Trophoblast cell (in vitro differentiated cells and primary cell): ENCODE data around the gene CACNA1C.

ENCODE experiments used
- DNase-seq, 2 donors: peaks; one replicate each; pipeline ENCODE4 v3.0.0-alpha.2; 2016
- H2AFZ ChIP-seq: 2 replicates; pipeline ENCODE4 v1.6.1; 2013; ENCODE audit warnings: low read length, moderate library complexity, mild to moderate bottlenecking; ENCODE audit not compliant: insufficient read depth, poor library complexity
- H2AK5ac ChIP-seq: 2 replicates; pipeline ENCODE4 v1.6.1; 2013; ENCODE audit warnings: mild to moderate bottlenecking, low read length
- H2BK120ac ChIP-seq: 2 replicates; pipeline ENCODE4 v1.6.1; 2013; ENCODE audit warnings: low read length, mild to moderate bottlenecking, moderate library complexity; ENCODE audit not compliant: insufficient read depth, poor library complexity
- H2BK12ac ChIP-seq: 2 replicates; pipeline ENCODE4 v1.6.1; 2013; ENCODE audit warnings: mild to moderate bottlenecking, low read length, moderate library complexity
- H2BK5ac ChIP-seq: 2 replicates; pipeline ENCODE4 v1.6.1; 2013; ENCODE audit warnings: low read length, low read depth, moderate library complexity, mild to moderate bottlenecking; ENCODE audit not compliant: poor library complexity
- H3K14ac ChIP-seq: 2 replicates; pipeline ENCODE4 v1.6.1; 2013; ENCODE audit warnings: mild to moderate bottlenecking, low read length
- H3K18ac ChIP-seq: 2 replicates; pipeline ENCODE4 v1.6.1; 2013; ENCODE audit warnings: mild to moderate bottlenecking, low read length
- H3K23ac ChIP-seq: 2 replicates; pipeline ENCODE4 v1.6.1; 2013; ENCODE audit warnings: low read length
- H3K27ac ChIP-seq: 2 replicates; pipeline ENCODE4 v1.5.1; 2013; ENCODE audit warnings: low read depth, mild to moderate bottlenecking, inconsistent platforms, low read length, moderate library complexity
- H3K27me3 ChIP-seq: 2 replicates; pipeline ENCODE4 v1.6.1; 2013; ENCODE audit warnings: inconsistent platforms, mild to moderate bottlenecking, low read length, moderate library complexity; ENCODE audit not compliant: insufficient read depth
- H3K36me3 ChIP-seq, 2 experiments: 1 replicate in 1 of 2; 2 replicates in 1 of 2; pipeline ENCODE4 v1.6.1; 2013; ENCODE audit warnings: low read length in 2 of 2, mild to moderate bottlenecking in 2 of 2, moderate library complexity in 1 of 2; ENCODE audit not compliant: insufficient read depth in 2 of 2, control insufficient read depth in 1 of 2
- H3K4ac ChIP-seq: 2 replicates; pipeline ENCODE4 v1.6.1; 2013; ENCODE audit warnings: low read depth, mild to moderate bottlenecking, low read length, moderate library complexity
- H3K4me1 ChIP-seq, 2 experiments: 1 replicate in 1 of 2; 2 replicates in 1 of 2; pipeline ENCODE4 v1.6.1; 2013; ENCODE audit warnings: low read length in 2 of 2, mild to moderate bottlenecking in 2 of 2, moderate library complexity in 1 of 2; ENCODE audit not compliant: insufficient read depth in 2 of 2, control insufficient read depth in 1 of 2
- H3K4me2 ChIP-seq: 2 replicates; pipeline ENCODE4 v1.6.1; 2013; ENCODE audit warnings: inconsistent platforms, mild to moderate bottlenecking, low read length, moderate library complexity
- H3K4me3 ChIP-seq: 2 replicates; pipeline ENCODE4 v1.5.1; 2013; ENCODE audit warnings: mild to moderate bottlenecking, low read depth, low read length, inconsistent platforms
- H3K79me1 ChIP-seq: one replicate; pipeline ENCODE4 v1.6.1; 2013; ENCODE audit warnings: low read length
- H3K79me2 ChIP-seq: 2 replicates; pipeline ENCODE4 v1.6.1; 2013; ENCODE audit warnings: low read length, mild to moderate bottlenecking; ENCODE audit not compliant: control insufficient read depth, insufficient read depth, poor library complexity
- H3K9ac ChIP-seq: 2 replicates; pipeline ENCODE4 v1.6.1; 2013; ENCODE audit warnings: mild to moderate bottlenecking, low read length
- H3K9me3 ChIP-seq: 2 replicates; pipeline ENCODE4 v1.6.1; 2013; ENCODE audit warnings: low read depth, mild to moderate bottlenecking, control low read depth, inconsistent platforms, low read length; ENCODE audit not compliant: insufficient read depth
- H4K12ac ChIP-seq: 2 replicates; pipeline ENCODE4 v1.6.1; 2013; ENCODE audit warnings: low read depth, mild to moderate bottlenecking, low read length, moderate library complexity
- H4K8ac ChIP-seq: 2 replicates; pipeline ENCODE4 v1.6.1; 2013; ENCODE audit warnings: low read depth, mild to moderate bottlenecking, low read length, moderate library complexity
- H4K91ac ChIP-seq: one replicate; pipeline ENCODE4 v1.6.1; 2013; ENCODE audit warnings: low read depth, mild to moderate bottlenecking, low read length, moderate library complexity
- WGBS: extraction: QIAGEN DNeasy Blood & Tissue Kit; methylation state at CpG from one replicate; pipeline ENCODE4 v1.1.7; 2013; ENCODE audit warnings: missing lambda C conversion rate; ENCODE audit not compliant: insufficient read length, insufficient coverage; ENCODE audit errors: extremely low coverage; 5-methylcytosine and 5-hydroxymethylcytosine counted together

CACNA1C gene

DNA sequence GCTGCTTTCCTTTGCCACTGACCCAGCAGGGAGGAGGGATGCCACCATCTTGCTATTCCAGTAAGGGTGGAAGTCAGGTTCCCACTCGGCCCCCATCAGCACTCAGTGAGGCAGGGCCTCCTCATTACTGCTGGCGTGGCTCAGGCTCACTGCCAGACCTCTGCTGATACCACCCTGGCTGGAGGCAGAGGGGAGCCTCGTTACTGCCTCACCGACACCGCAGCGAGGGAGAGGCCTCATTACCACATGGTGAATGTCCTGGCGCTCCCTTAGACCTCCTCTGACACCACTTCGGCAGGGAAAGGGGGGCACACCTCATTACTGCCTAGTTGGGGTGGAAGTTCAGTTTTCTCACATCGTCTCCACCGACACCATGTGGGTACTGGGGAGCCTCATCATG lies 354.1 kb downstream of the CACNA1C start:
- no peak overlapping the region for H2AFZ ChIP-seq
- H3K4me3 ChIP-seq = no peak overlapping the region
- H3K4me1 ChIP-seq = peaks cover 5 to 11% of the 10 kb centered on the region in 2 experiments
- H4K12ac ChIP-seq = no peak overlapping the region
- H2BK120ac ChIP-seq = no peak overlapping the region
- WGBS = no CpG with 5 or more reads among the region's 10 CpGs
- no peaks in the 10 kb centered on the region for H3K27me3 ChIP-seq
- H3K79me1 ChIP-seq = no peaks in the 10 kb centered on the region
- no peak overlapping the region for H2AK5ac ChIP-seq
- no peak overlapping the region for H3K4ac ChIP-seq
- no peak overlapping the region for H2BK5ac ChIP-seq
- H3K18ac ChIP-seq = no peak overlapping the region
- H3K9ac ChIP-seq = no peak overlapping the region
- H2BK12ac ChIP-seq = no peak overlapping the region
- no peaks in the 10 kb centered on the region for H3K79me2 ChIP-seq
- no peak for DNase-seq
- H4K8ac ChIP-seq = no peak overlapping the region
- no peaks in the 10 kb centered on the region for H3K9me3 ChIP-seq
- no peak overlapping the region for H4K91ac ChIP-seq
- no peak overlapping the region for H3K4me2 ChIP-seq
- H3K27ac ChIP-seq = no peak overlapping the region
- H3K36me3 ChIP-seq = no peaks in the 10 kb centered on the region
- H3K14ac ChIP-seq = no peak overlapping the region
- H3K23ac ChIP-seq = no peak overlapping the region

DNA sequence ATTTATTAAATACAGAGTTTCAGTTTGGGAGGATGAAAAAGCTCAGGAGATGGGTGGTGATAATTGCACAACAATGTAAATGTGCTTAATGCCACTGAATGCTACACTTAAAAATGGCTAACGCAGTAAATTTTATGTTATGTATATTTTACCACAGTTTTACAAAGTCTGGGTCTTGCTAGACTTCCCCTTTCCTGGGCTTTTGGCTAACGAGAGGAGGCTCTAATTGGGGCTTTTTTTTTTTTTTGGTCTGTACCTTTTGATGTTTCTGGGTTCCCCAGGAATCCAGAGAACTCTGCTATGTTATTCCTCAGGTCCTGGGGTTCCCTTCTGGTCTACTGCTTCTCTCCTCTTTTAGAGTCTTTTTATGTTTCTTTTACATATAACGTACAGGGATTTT lies 355.5 kb downstream of the CACNA1C start:
- no peak for DNase-seq
- Histone ChIP-seq H3K27me3 (no peaks in the 10 kb centered on the region), H3K9ac (no peak overlapping the region), H2BK5ac (no peak overlapping the region), H3K4me3 (no peak overlapping the region), H4K91ac (no peak overlapping the region), H3K4me2 (no peak overlapping the region), H3K27ac (no peak overlapping the region), H3K9me3 (no peaks in the 10 kb centered on the region), H4K12ac (no peak overlapping the region), H2BK12ac (no peak overlapping the region), H2BK120ac (no peak overlapping the region), H3K18ac (no peak overlapping the region), H3K4me1 (peaks cover 6 to 11% of the 10 kb centered on the region in 2 experiments), H4K8ac (no peak overlapping the region), H3K23ac (no peak overlapping the region), H2AFZ (no peak overlapping the region), H3K4ac (no peak overlapping the region), H3K79me2 (no peaks in the 10 kb centered on the region), H3K36me3 (no peaks in the 10 kb centered on the region), H3K79me1 (no peaks in the 10 kb centered on the region), H3K14ac (no peak overlapping the region), H2AK5ac (no peak overlapping the region)
- WGBS = no CpG with 5 or more reads among the region's 3 CpGs

DNA sequence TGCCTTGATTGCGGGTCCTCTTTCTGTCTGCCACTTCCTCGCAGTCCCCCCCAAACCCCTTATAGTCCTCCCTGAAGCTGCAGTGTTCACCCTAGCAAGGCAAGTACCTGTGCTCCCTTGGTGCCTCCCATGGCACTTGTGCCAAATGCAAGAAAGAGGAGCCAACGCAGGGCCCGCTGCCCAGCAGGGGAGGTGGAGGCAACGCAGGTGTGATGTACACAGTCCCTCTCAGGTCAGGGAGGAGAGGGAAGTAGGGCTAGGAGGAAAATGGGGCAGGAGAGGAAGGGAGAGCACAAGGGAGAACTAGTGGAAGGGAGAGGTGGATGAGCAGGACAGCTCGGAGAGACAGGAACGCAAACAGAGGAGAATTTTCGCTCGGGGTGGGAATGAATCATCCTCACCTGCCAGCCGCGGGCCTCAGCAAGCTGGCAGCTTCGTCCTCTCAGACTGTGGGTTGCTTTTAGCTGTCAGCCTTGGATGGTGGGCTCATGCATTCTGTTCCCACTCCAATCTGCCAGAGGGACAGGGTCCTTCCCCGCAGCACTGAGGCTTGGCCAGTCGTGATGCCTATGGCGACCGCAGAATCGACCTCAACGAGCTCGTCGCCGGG lies 357.0 kb downstream of the CACNA1C start:
- Histone ChIP-seq H2BK120ac (no peak overlapping the region), H3K27ac (no peak overlapping the region), H3K18ac (no peak overlapping the region), H3K4ac (no peak overlapping the region), H2AK5ac (no peak overlapping the region), H3K4me2 (no peak overlapping the region), H4K12ac (no peak overlapping the region), H3K36me3 (no peaks in the 10 kb centered on the region), H4K8ac (no peak overlapping the region), H2AFZ (no peak overlapping the region), H3K4me3 (peak overlapping the region; percentile 4), H2BK12ac (no peak overlapping the region), H3K9me3 (no peaks in the 10 kb centered on the region), H2BK5ac (no peak overlapping the region), H3K79me1 (no peaks in the 10 kb centered on the region), H4K91ac (no peak overlapping the region), H3K9ac (no peak overlapping the region), H3K23ac (no peak overlapping the region), H3K4me1 (peaks cover 3 to 4% of the 10 kb centered on the region in 2 experiments), H3K27me3 (no peaks in the 10 kb centered on the region), H3K14ac (no peak overlapping the region), H3K79me2 (no peaks in the 10 kb centered on the region)
- DNase-seq = no peak
- WGBS = no CpG with 5 or more reads among the region's 21 CpGs

DNA sequence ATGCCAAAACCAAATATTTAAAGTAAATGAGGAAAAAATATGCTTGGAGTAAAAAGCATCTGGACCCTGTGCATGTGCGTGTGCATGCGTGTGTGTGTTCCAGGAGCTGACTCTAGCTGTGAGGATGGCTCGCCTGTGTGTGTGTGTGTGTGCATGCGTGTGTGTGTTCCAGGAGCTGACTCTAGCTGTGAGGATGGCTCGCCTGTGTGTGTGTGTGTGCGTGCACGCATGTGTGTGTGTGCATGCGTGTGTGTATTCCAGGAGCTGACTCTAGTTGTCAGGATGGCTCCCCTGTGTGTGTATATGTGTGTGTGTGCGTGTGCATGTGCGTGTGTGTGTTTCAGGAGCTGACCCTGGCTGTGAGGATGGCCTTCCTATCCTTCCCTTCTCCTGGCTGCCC lies 357.7 kb downstream of the CACNA1C start:
- Histone ChIP-seq H2BK5ac (no peak overlapping the region), H3K9me3 (no peaks in the 10 kb centered on the region), H2BK12ac (no peak overlapping the region), H3K23ac (no peak overlapping the region), H3K4ac (no peak overlapping the region), H3K4me3 (no peak overlapping the region), H3K36me3 (no peaks in the 10 kb centered on the region), H2AFZ (no peak overlapping the region), H2BK120ac (no peak overlapping the region), H4K91ac (no peak overlapping the region), H3K18ac (no peak overlapping the region), H3K79me2 (no peaks in the 10 kb centered on the region), H3K4me1 (peaks cover 3 to 4% of the 10 kb centered on the region in 2 experiments), H2AK5ac (no peak overlapping the region), H3K9ac (no peak overlapping the region), H3K14ac (no peak overlapping the region), H3K4me2 (no peak overlapping the region), H3K79me1 (no peaks in the 10 kb centered on the region), H4K8ac (no peak overlapping the region), H3K27ac (no peak overlapping the region), H3K27me3 (no peaks in the 10 kb centered on the region), H4K12ac (no peak overlapping the region)
- no peak for DNase-seq
- WGBS = no CpG with 5 or more reads among the region's 10 CpGs
